ENCODE data around the gene HIBCH. TPM values are rescaled to one million over a fixed set of nuclear protein-coding genes. Genes with fewer than 3 reads are reported as not detected.

HIBCH gene
- total RNA-seq, 1 experiment from 2014 or later, result 24.7 TPM

- Histone ChIP-seq H3K27me3 (ENCODE audit: insufficient read depth, low read length) (no peaks in the 10 kb centered on the region), H3K4me2 (ENCODE audit: low read length) (no peak overlapping the region), H3K27ac (ENCODE audit: low read depth, low read length) (no peak overlapping the region), H3K9me2 (ENCODE audit: insufficient read depth) (no peaks in the 10 kb centered on the region), H3K9ac (ENCODE audit: low read length) (no peak overlapping the region), H3K9me3 (ENCODE audit: control insufficient read depth in 1 of 2, insufficient read depth in 1 of 2, low read depth in 1 of 2, low read length in 2 of 2) (no peaks in the 10 kb centered on the region), H3K36me3 (ENCODE audit: control insufficient read depth in 1 of 2, insufficient read depth in 2 of 2, low read length in 2 of 2) (no peaks in the 10 kb centered on the region), H3K79me2 (ENCODE audit: insufficient read depth, low read length) (no peaks in the 10 kb centered on the region), H3K4me3 (replicated peaks in 1 of 2; ENCODE audit: low read depth in 1 of 2, low read length in 2 of 2) (no peak overlapping the region), H2AFZ (ENCODE audit: low read depth, low read length, poor library complexity, severe bottlenecking) (no peak overlapping the region), H4K20me1 (ENCODE audit: insufficient read depth) (no peaks in the 10 kb centered on the region), H3K4me1 (ENCODE audit: control insufficient read depth in 1 of 2, insufficient read depth in 2 of 2, low read length in 2 of 2) (no peaks in the 10 kb centered on the region)
- RAD21 ChIA-PET (ENCODE audit: low non-redundant PET in 1 of 2, low total read pairs in 2 of 2, uncharacterized antibody in 2 of 2, unreplicated experiment in 2 of 2), result no interaction called here
- no peak for TF ChIP-seq FOSL1 (IDR thresholded peaks at IDR 0.05; ENCODE audit: low read depth)
- TF ChIP-seq MAX (IDR thresholded peaks at IDR 0.05), result no peak
- no peak for TF ChIP-seq JUND (IDR thresholded peaks at IDR 0.05)
- no peak for TF ChIP-seq RAD21 (IDR thresholded peaks at IDR 0.05; ENCODE audit: low read depth)
- no peak for TF ChIP-seq TCF7L2 (IDR thresholded peaks at IDR 0.05; ENCODE audit: borderline replicate concordance, extremely low read depth, insufficient read depth, insufficient read length)
- no peak for TF ChIP-seq ZNF274 (IDR thresholded peaks at IDR 0.05; ENCODE audit: low read depth, low read length)
- no peak for TF ChIP-seq SRF (IDR thresholded peaks at IDR 0.05; ENCODE audit: low read depth)
- no peak for TF ChIP-seq CBX3 (IDR thresholded peaks at IDR 0.05; ENCODE audit: low read depth)
- no peak for TF ChIP-seq ZFX (IDR thresholded peaks at IDR 0.05)
- no peak for TF ChIP-seq ELF1 (IDR thresholded peaks at IDR 0.05; ENCODE audit: borderline replicate concordance, low read depth)
- TF ChIP-seq POLR2A (IDR thresholded peaks at IDR 0.05; ENCODE audit: borderline replicate concordance, extremely low read depth, insufficient read depth, insufficient read length), result no peak
- no peak for TF ChIP-seq YY1 (IDR thresholded peaks at IDR 0.05; ENCODE audit: extremely low read depth, insufficient replicate concordance, low read depth, low read length)
- no peak for TF ChIP-seq EZH2phosphoT487 (IDR thresholded peaks at IDR 0.05; ENCODE audit: borderline replicate concordance)
- TF ChIP-seq ZBTB33 (IDR thresholded peaks at IDR 0.05; ENCODE audit: extremely low read depth, insufficient replicate concordance, low read length), result no peak
- no peak for TF ChIP-seq SP1 (IDR thresholded peaks at IDR 0.05; ENCODE audit: low read depth)
- CTCF ChIA-PET, result no interaction called here
- ATAC-seq (no peak), DNase-seq (ENCODE audit: low read depth, low spot score) (no peak)
- intact Hi-C loops (cut with micrococcal nuclease), result no loop called here
- POLR2A ChIA-PET, result no interaction called here
- no TSS peak for BruUV-seq (replicated peaks)
Observed at GRCh38 chr2:190162851-190163250, 156.8 kb downstream of the HIBCH start.

Data from HCT116 (cell line).